Activated CD4-positive, alpha-beta T cell treated with anti-CD3 and anti-CD28 coated beads, Interleukin-2, Interleukin-6, amounts not matched to agents 100 ng/mL and 50 ng/mL, durations not matched to agents 16 hours and 8 hours (primary cell): ENCODE results near the gene UBE2R2.

Experiments used
- DNase-seq: peaks from one replicate; pipeline ENCODE4 v3.0.0-alpha.2; 2020

UBE2R2 gene

GRCh38 chr9:33885948-33886347 lies 69.0 kb downstream of the UBE2R2 start:
- DNase-seq: no peak

DNA sequence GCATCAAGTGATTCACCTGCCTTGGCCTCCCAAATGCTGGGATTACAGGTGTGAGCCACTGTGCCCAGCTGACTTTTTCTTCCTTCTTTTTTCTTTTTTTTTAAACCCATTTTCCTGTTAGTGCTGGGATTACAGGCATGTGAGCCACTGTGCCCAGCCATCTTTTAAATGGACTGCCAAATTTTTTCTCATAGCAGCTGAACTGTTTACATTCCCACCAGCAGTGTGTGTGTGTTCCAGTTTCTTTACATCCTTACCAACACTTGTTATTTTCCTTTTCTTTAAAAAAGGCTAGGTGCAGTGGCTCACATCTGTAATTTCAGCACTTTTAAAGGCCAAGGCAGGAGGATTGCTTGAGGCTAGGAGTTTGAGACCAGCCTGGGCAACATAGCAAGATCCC lies 76.9 kb downstream of the UBE2R2 start:
- DNase-seq: no peak

- no peak for DNase-seq
Measured at GRCh38 chr9:33894316-33894715, 77.4 kb downstream of the UBE2R2 start.

DNA sequence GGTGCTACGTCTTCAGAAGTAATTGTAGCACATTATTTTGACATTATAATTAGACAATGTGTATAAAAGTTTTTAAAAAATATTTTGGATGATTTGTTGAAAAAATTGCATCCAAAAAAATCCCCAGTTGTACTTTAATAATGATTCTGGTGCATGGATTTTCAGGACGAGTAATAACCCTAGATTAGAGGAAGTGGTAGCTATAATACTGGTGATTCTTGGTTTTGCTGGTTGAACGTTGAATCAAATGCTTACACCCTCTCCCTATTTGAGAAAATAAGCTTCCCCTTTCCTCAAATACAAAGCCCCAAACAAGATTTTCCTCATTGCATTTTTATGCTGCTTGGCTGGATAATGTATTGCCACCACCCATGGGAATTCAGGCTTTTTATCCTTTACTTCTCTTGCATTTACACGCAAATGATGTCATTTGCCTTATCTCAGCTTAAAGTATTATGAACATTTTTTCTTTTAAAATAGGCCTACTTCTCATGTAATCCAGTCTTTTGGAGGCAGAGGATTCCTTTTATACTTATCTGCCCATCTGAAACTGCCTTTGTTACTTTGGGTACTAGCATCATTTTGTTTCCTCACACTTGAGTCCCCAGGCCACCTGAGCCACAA lies 86.3 kb downstream of the UBE2R2 start:
- DNase-seq: no peak

- DNase-seq: no peak
Measured at GRCh38 chr9:33905137-33905536, 88.2 kb downstream of the UBE2R2 start.

DNA sequence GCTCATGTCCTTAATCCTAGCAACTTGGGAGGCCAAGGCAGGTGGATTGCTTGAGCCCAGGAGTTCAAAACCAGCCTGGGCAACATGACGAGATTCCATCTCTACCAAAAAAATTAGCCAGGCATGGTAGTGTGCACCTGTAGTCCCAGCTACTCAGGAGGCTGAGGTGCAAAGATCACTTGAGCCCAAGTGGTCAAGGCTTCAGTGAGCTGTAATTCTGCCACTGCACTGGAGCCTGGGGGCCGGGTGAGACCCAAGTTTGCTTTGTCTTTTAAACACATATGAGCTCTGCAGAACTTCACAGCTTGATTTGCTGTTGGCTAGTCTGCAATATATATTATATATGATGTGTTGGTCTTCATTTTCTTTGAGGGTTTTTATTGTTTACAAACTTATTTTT lies 89.8 kb downstream of the UBE2R2 start:
- DNase-seq: no peak

DNA sequence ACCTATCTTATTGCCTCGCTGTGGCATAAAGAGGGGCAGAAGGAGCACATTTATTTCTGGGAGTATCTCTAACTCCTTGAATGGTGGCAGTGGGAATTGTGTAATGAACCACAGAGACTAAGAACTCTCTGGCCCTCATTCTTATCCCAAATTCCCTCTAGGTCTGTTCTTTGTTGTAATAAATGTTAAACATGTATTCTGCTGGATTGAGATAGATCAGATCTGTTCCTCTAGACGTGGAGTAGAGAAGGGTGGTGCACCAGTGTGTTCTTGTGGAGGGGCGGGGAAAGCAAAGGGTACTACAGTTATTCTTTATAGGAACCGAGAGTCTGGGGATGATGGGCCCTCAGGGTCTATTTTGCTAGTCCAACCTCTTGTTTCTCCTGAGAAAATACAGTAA lies 90.4 kb downstream of the UBE2R2 start:
- no peak for DNase-seq

DNA sequence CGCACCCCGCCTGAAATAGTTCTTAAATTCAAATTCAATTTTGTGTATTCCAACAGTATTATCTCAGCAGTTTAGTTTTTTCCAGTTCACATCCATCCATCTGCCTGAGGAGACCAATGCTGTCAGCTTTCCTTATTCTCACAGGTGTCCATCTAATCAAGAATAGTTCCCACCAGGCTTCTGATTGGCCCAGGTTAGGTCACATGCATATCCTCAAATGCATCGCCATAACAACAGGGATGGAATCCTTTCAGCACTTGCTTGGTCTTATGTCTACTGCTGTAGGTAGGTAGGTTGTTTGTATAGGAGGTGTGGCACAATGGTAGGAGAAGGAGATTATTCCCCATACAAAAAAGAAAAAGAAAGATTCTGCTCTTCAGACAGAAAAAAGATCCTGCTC lies 91.2 kb downstream of the UBE2R2 start:
- no peak for DNase-seq

DNA sequence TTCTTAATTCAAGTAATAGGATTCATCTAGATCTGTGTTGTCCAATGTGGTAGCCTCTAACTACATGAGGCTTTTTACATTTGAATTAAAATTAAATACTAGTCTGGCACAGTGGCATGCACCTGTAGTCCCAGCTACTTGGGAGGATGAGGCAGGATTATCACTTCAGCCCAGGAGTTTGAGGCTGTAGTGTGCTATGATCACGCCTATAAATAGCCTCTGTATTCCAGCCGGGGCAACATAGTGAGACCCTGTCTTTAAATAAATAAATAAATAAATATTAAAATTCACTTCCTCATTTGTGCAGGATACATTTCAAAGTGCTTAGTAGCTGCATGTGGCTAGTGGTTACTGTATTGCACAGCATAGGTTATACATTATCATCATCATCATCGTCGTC lies 91.8 kb downstream of the UBE2R2 start:
- no peak for DNase-seq

GRCh38 chr9:33913541-33913940 lies 96.6 kb downstream of the UBE2R2 start:
- no peak for DNase-seq

- DNase-seq: no peak
Measured at GRCh38 chr9:33914887-33915628, 98.1 kb downstream of the UBE2R2 start.

DNA sequence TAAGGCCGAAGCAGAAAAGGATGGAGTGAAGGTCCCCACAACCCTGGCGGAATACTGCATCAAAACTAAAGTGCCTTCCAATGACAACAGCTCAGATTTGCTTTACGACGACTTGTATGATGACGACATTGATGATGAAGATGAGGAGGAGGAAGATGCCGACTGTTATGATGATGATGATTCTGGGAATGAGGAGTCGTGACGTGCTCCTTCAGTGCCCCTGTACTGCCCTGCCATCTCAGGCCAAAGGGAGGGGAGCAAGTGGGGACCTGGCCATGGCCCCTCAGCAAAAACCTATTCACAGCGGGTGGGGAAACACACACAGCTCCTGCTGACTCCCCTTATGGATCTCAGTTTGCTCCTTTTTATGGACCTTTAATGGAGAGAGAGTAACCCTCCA lies 100.1 kb downstream of the UBE2R2 start:
- no peak for DNase-seq

DNA sequence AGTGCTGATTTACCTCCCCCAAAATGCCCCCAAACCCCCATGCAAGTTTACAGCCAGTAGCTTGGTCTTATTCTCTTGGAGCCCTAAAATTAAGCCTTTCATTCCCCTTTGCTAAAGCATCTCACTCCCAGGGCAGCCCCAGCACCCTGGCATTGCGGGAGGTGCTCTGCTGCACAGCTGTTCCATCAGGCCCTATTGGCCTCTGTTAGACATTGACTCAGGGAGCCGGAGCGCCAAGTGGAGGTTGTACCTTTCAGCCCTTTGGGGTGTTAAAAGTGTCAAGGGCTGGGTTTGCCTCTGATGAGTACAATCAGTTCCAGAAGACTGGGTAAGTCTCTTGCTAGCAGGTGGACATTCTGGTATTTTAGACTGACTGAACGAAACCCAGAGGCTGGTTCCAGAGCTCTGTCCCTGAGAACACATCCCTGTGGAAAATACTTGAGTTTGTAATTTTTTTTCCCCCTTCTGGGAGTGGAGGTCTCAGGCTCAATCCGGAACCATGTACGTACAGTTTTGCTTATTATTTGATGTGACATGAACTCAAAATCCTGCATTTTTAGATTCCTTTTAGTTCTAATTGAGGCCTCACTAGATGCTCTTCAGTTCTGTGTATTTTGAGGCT lies 102.4 kb downstream of the UBE2R2 start:
- DNase-seq: no peak

DNA sequence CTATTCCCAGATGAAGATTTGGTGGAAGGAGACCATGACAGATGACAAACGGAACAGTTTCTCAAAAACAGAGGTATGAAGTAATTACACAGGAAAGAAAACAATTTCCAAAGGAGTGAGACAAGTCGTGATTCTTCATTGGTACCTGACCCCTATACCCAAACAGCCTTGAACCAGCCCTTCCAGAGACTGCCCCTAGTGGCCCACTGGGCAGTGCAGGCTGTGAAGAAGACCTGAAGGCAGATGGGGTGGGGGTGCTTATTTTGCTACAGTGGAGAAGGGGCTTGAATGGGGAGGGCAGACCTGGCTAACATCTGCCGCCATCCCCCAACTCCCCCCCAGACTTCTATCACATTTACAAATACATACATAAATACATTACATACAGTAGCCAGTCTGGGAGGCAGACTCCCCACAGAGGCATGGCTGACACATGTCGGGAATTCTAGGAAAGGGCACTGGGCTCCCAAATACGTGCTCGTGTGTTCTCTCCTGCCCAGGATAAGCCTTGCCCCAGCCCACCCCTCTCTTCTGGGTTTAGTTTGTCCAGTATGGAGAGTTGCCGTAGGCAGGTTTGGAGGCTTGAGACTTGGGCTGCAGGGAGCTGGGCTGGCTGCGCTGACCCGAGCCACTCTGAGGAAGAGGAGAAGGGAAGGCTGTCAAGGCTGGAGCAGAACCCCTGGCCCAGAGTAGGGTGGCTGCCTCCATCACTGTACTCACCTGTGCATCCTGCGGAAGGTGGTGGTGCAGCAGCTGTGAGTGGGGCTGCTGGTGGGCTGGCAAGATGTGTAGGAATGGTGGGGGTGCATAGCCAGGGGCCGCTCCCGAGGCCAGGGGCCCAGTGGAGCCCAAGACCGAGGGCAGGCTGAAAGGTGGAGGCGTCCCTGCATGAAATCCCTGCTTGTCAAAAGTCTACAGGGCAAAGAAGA lies 105.3 kb downstream of the UBE2R2 start:
- DNase-seq: peak; percentile 30

DNA sequence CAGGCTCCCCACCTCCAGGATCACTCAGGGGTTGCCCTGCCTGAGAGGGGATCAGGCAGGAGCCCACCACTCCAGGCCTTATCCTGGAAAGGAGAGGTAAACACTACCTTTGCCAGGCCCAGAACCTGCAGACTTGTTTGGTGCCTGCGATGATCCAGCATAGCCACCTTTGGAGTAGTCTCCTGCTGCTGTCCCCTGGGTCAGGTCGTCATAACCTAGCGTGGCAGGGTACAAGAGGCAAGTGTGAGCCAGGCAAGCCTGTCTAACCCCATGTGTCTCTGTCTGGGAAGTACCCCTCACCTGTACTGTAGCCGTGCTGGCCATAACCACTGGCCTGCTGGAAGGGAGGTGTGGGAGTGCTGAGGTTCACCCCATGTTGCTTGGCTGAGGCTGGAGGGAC lies 106.1 kb downstream of the UBE2R2 start:
- no peak for DNase-seq

DNA sequence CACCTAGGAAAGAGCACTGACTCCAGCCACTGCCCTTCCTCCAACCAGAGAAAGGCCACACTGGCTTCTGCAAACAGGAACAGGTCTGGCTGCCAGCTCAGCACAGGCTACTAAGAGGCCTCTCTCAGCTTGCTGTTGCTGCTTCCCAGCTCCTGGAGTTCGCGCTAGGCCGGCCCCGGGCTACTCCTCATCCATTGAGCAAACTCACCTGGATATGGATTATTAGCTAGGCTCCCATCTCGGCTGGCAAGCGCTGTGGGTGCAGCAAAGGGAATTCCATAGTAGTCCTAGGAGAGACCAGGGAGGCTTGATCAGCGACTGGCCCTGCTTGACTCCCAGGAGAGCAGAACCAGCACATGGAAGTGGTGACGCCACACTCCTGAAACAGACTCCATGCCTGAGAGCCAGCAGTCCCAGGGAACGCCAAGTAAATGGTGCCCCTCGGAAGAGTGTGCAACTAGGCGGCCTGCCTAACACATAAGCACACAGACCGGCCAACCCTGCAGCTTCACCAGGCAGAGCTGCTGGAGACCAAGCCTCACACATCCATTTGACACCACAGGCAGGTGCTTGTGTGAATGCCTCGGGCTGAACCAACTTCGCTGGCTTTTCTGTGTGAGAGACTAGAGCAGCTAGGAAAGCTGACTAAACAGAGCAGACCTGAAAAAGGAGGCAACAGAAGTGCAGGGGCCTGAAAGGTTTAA lies 107.2 kb downstream of the UBE2R2 start:
- DNase-seq: no peak

DNA sequence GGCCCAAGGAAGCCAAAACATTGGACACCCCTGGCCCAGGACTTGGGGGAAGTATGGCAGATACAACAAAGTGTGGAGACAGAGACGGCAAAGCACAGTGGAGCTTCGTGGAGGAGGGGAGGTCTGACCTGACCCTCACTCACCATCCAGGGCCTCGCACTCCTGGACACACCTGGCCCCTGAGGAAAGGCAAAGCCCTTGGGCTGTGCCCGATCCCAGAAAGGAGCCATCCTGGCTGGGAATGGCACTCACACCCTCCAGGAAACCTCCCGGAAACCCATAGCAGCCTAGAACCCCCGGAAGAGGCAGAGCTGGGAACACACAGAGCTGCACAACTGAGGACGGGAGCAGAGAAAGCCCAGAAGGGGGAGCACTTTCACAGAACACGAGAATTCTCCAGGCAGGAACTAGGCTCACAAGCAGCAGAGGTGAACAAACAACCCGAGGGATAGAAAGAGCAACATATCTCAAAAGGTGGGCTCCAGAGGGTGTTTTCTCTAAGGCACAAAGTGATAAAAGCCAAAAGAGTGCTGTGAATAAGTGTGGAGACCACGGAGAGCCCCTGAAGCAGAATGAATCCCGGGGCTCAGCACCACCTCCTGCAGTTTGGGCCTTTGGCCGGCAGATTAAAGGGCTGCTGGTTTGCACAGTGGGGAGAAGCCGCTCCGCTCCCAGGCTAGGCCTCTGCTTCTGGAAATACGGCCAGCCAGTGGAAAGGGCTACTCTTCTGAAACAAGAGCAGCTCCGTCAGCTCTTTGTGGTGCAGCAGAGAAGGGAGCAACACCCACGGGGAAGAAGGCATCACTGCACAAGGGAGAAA lies 108.2 kb downstream of the UBE2R2 start:
- DNase-seq: peak; percentile 35

GRCh38 chr9:33926746-33927485 lies 110.0 kb downstream of the UBE2R2 start:
- DNase-seq: no peak

DNA sequence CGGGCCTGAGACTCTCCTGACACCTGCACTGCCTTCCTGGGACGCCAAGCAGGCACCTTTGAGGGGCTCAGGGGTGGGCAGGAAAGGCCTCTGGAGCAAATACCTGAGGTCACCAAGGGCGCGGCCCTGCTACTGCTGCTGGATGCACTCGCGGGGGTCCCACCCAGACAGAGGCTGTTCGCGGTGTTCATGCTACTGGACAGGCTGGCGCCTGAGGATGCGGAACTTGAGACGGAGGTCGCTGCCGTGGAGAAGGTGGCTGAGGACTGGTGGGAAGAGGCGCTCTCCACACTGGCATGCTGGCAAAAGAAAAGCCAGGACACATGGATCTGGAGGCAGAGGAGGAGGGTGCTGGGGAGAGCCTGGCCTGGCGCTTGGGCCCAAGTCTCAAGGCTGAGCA lies 110.7 kb downstream of the UBE2R2 start:
- no peak for DNase-seq

DNA sequence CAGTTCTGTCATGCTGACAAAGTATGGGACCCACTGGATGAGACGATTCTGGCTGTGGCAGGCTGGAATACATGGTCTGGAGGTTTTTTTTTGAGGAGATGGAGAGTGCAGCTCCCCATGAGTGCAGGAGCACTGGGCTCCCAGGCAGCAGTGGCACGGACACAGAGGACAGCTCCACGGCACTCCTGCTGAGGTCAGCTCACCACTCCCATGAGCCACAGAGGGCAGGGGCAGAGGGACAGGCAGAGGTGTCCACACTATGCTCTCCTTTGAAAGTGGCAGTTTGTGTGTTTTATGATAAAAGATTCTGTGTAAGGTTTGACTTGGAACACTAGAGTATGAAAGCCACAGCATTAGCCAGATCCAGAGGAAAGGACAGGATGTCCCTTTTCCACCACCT lies 114.4 kb downstream of the UBE2R2 start:
- no peak for DNase-seq
